Fibroblast of skin of left biceps (primary cell): Measurements from ENCODE around the gene SCAF8.
"Not testable (repeated sequence)": the region's sequence is repeated elsewhere in the genome, so short reads cannot be mapped to it uniquely, and the experiment has no call there.

Experiments
- DNase-seq, 2 experiments: peaks; one replicate each; pipeline ENCODE4 v3.0.0-alpha.2; 2013; ENCODE audit warnings: low read depth in 2 of 2

Gene SCAF8

GRCh38 chr6:154733183-154733625 is at the start of gene SCAF8:
Gene SCAF8 (plus strand): TSS chr6:154733416. CDS start chr6:154733901, 485 bp downstream.
- DNase-seq: peak; percentile 62 to 71

GRCh38 chr6:154683756-154684523 is 49.3 kb upstream of the SCAF8 start:
- no peak for DNase-seq

- DNase-seq: no peak
Observed at GRCh38 chr6:154686162-154686561, 47.1 kb upstream of the SCAF8 start.

GRCh38 chr6:154689493-154690255 is 43.5 kb upstream of the SCAF8 start:
- no peak for DNase-seq

- no peak for DNase-seq
Observed at GRCh38 chr6:154690857-154691256, 42.4 kb upstream of the SCAF8 start.

GRCh38 chr6:154696661-154697060 is 36.6 kb upstream of the SCAF8 start:
- no peak for DNase-seq

- no peak for DNase-seq
Observed at GRCh38 chr6:154703124-154703523, 30.1 kb upstream of the SCAF8 start.

GRCh38 chr6:154705471-154706113 is 27.6 kb upstream of the SCAF8 start:
- DNase-seq: no peak

- DNase-seq: no peak
Observed at GRCh38 chr6:154706389-154706788, 26.8 kb upstream of the SCAF8 start.

GRCh38 chr6:154709621-154710020 is 23.6 kb upstream of the SCAF8 start:
- DNase-seq: no peak

GRCh38 chr6:154710689-154711088 is 22.5 kb upstream of the SCAF8 start:
- no peak for DNase-seq

GRCh38 chr6:154715446-154715845 is 17.8 kb upstream of the SCAF8 start:
- DNase-seq: no peak

GRCh38 chr6:154716350-154716749 is 16.9 kb upstream of the SCAF8 start:
- not testable (repeated sequence) for DNase-seq

GRCh38 chr6:154719433-154719832 is 13.8 kb upstream of the SCAF8 start:
- DNase-seq: no peak

GRCh38 chr6:154719854-154720253 is 13.4 kb upstream of the SCAF8 start:
- DNase-seq: no peak

GRCh38 chr6:154721460-154721859 is 11.8 kb upstream of the SCAF8 start:
- peak; percentile 40 to 44 for DNase-seq

GRCh38 chr6:154726887-154727286 is 6.3 kb upstream of the SCAF8 start:
- no peak for DNase-seq

- no peak for DNase-seq
Observed at GRCh38 chr6:154731296-154732218, 1.7 kb upstream of the SCAF8 start.

- no peak for DNase-seq
Observed at GRCh38 chr6:154732538-154733182, 556 bp upstream of the SCAF8 start.

- DNase-seq: peak; percentile 79
Observed at GRCh38 chr6:154733626-154734382, 588 bp downstream of the SCAF8 start.
